Neural progenitor cell (in vitro differentiated cells): Measurements from ENCODE around the gene IRX5. TPM values are rescaled to one million over a fixed set of nuclear protein-coding genes. Genes with fewer than 3 reads are reported as not detected.

ENCODE experiments used
- DNase-seq: peaks from one replicate; pipeline ENCODE4 v3.0.0-alpha.2; 2016; ENCODE audit warnings: low spot score
- H2AFZ ChIP-seq: fragments of 200-600 bp; sonication (generic); replicated peaks from 2 replicates; pipeline ENCODE4 v1.6.1; 2016; ENCODE audit warnings: antibody characterized with exemption
- H3F3A ChIP-seq: fragments of 200-600 bp; sonication (generic); 2 replicates; pipeline ENCODE4 v1.6.1; 2016; ENCODE audit warnings: antibody characterized with exemption, low read depth
- H3K27ac ChIP-seq: fragments of 200-600 bp; sonication (generic); 2 replicates; pipeline ENCODE4 v1.5.1; 2016; ENCODE audit warnings: mild to moderate bottlenecking
- H3K27me3 ChIP-seq: fragments of 200-600 bp; sonication (generic); 2 replicates; pipeline ENCODE4 v1.6.1; 2016; ENCODE audit warnings: mild to moderate bottlenecking, moderate library complexity
- H3K36me3 ChIP-seq: fragments of 200-600 bp; sonication (generic); 2 replicates; pipeline ENCODE4 v1.5.1; 2016
- H3K4me1 ChIP-seq: fragments of 200-600 bp; sonication (generic); 2 replicates; pipeline ENCODE4 v1.6.1; 2016; ENCODE audit warnings: mixed run types
- H3K4me2 ChIP-seq: fragments of 200-600 bp; sonication (generic); 2 replicates; pipeline ENCODE4 v1.6.1; 2016
- H3K4me3 ChIP-seq: fragments of 200-600 bp; sonication (generic); 2 replicates; pipeline ENCODE4 v1.5.1; 2016
- H3K79me2 ChIP-seq: fragments of 200-600 bp; sonication (generic); 2 replicates; pipeline ENCODE4 v1.6.1; 2016; ENCODE audit warnings: low read depth
- H3K9ac ChIP-seq: fragments of 200-600 bp; sonication (generic); 2 replicates; pipeline ENCODE4 v1.6.1; 2016
- H3K9me3 ChIP-seq: fragments of 200-600 bp; sonication (generic); 2 replicates; pipeline ENCODE4 v1.5.1; 2016; ENCODE audit warnings: low read depth
- H4K20me1 ChIP-seq: fragments of 200-600 bp; sonication (generic); 2 replicates; pipeline ENCODE4 v1.6.1; 2016; ENCODE audit warnings: low read depth
- H3K27ac Mint-ChIP-seq: 3 replicates; pipeline ENCODE4 v1.8.0; 2021; ENCODE audit warnings: mixed read lengths
- H3K27me3 Mint-ChIP-seq: 2 replicates; pipeline ENCODE4 v1.8.0; 2022; ENCODE audit warnings: low read depth, mild to moderate bottlenecking, inconsistent platforms, moderate library complexity, mixed read lengths; ENCODE audit not compliant: insufficient read depth
- H3K36me3 Mint-ChIP-seq: 3 replicates; pipeline ENCODE4 v1.8.0; 2021; ENCODE audit warnings: mixed read lengths
- H3K4me1 Mint-ChIP-seq: 3 replicates; pipeline ENCODE4 v1.8.0; 2021; ENCODE audit warnings: mixed read lengths
- H3K4me3 Mint-ChIP-seq: 3 replicates; pipeline ENCODE4 v1.8.0; 2021; ENCODE audit warnings: mild to moderate bottlenecking, moderate library complexity, mixed read lengths
- H3K9me3 Mint-ChIP-seq: 3 replicates; pipeline ENCODE4 v1.8.0; 2020; ENCODE audit warnings: mixed read lengths
- CTCF ChIP-seq: fragments of 200-600 bp; sonication (generic); IDR thresholded peaks from 2 replicates; pipeline ENCODE4 v1.5.1; 2017; ENCODE audit warnings: antibody characterized with exemption, mild to moderate bottlenecking
- EZH2 ChIP-seq: fragments of 200-600 bp; sonication (generic); IDR thresholded peaks from 2 replicates; pipeline ENCODE4 v1.6.1; 2017; ENCODE audit warnings: antibody characterized with exemption, mild to moderate bottlenecking, moderate library complexity
- EZH2phosphoT487 ChIP-seq: fragments of 200-600 bp; sonication (generic); IDR thresholded peaks from 2 replicates; pipeline ENCODE4 v1.6.1; 2017; ENCODE audit warnings: antibody characterized with exemption
- total RNA-seq: library from RNA; depleted of rRNA; stranded (reverse); fragments of >200 nt; gene quantifications from 2 replicates; pipeline ENCODE4 v1.2.3, GENCODE V29; 2015; ENCODE audit warnings: low replicate concordance

Gene IRX5
- total RNA-seq, 1 donor from 2014 or later = 1.6 TPM

GRCh38 chr16:54976651-54977200 is 46.1 kb downstream of the IRX5 start:
- H3K79me2 ChIP-seq = no peaks in the 10 kb centered on the region
- H3K36me3 ChIP-seq = no peaks in the 10 kb centered on the region

GRCh38 chr16:54977211-54977610 is 46.5 kb downstream of the IRX5 start:
- Histone ChIP-seq H3K27ac (no peak overlapping the region), H3K4me3 (no peak overlapping the region), H3K27me3 (no peaks in the 10 kb centered on the region), H3K9ac (no peak overlapping the region), H3F3A (no peaks in the 10 kb centered on the region), H3K9me3 (no peaks in the 10 kb centered on the region), H3K4me1 (no peaks in the 10 kb centered on the region), H2AFZ (no peak overlapping the region), H4K20me1 (no peaks in the 10 kb centered on the region), H3K79me2 (no peaks in the 10 kb centered on the region), H3K4me2 (no peak overlapping the region), H3K36me3 (no peaks in the 10 kb centered on the region)
- no peaks in the 10 kb centered on the region for H3K36me3 Mint-ChIP-seq
- H3K4me1 Mint-ChIP-seq = no peaks in the 10 kb centered on the region
- no peak for DNase-seq
- H3K27me3 Mint-ChIP-seq = peaks cover 5% of the 10 kb centered on the region
- H3K9me3 Mint-ChIP-seq = no peaks in the 10 kb centered on the region
- no peak overlapping the region for H3K4me3 Mint-ChIP-seq
- no peak overlapping the region for H3K27ac Mint-ChIP-seq
- no peak for TF ChIP-seq EZH2phosphoT487
- no peak for TF ChIP-seq EZH2
- TF ChIP-seq CTCF = no peak

More at GRCh38 chr16:54976651-54977200, 46.1 kb downstream of the IRX5 start:
- H2AFZ ChIP-seq = no peak overlapping the region
- H3K9me3 ChIP-seq = no peaks in the 10 kb centered on the region
- H3K27ac Mint-ChIP-seq = no peak overlapping the region
- no peaks in the 10 kb centered on the region for H3F3A ChIP-seq
- no peaks in the 10 kb centered on the region for H4K20me1 ChIP-seq
- no peak overlapping the region for H3K27ac ChIP-seq
- no peaks in the 10 kb centered on the region for H3K9me3 Mint-ChIP-seq
- no peak overlapping the region for H3K9ac ChIP-seq
- H3K4me2 ChIP-seq = no peak overlapping the region
- no peaks in the 10 kb centered on the region for H3K4me1 Mint-ChIP-seq
- TF ChIP-seq EZH2phosphoT487 (no peak), CTCF (no peak), EZH2 (no peak)
- no peaks in the 10 kb centered on the region for H3K4me1 ChIP-seq
- H3K27me3 Mint-ChIP-seq = peaks cover 5% of the 10 kb centered on the region
- H3K4me3 ChIP-seq = no peak overlapping the region
- no peak for DNase-seq
- H3K27me3 ChIP-seq = no peaks in the 10 kb centered on the region
- H3K36me3 Mint-ChIP-seq = no peaks in the 10 kb centered on the region
- H3K4me3 Mint-ChIP-seq = no peak overlapping the region

GRCh38 chr16:54980821-54981220 is 50.2 kb downstream of the IRX5 start:
- no peak overlapping the region for H3K9ac ChIP-seq
- no peaks in the 10 kb centered on the region for H3K36me3 ChIP-seq
- H3K27me3 ChIP-seq = no peaks in the 10 kb centered on the region
- DNase-seq = no peak
- no peak overlapping the region for H2AFZ ChIP-seq
- H3F3A ChIP-seq = peaks cover 1% of the 10 kb centered on the region
- H3K4me1 Mint-ChIP-seq = no peaks in the 10 kb centered on the region
- no peaks in the 10 kb centered on the region for H3K9me3 Mint-ChIP-seq
- no peaks in the 10 kb centered on the region for H3K36me3 Mint-ChIP-seq
- H3K4me3 ChIP-seq = no peak overlapping the region
- no peak overlapping the region for H3K4me2 ChIP-seq
- H3K79me2 ChIP-seq = no peaks in the 10 kb centered on the region
- peaks cover 9% of the 10 kb centered on the region for H3K4me1 ChIP-seq
- no peak overlapping the region for H3K4me3 Mint-ChIP-seq
- TF ChIP-seq EZH2 = no peak
- TF ChIP-seq CTCF = no peak
- TF ChIP-seq EZH2phosphoT487 = no peak
- no peak overlapping the region for H3K27ac ChIP-seq
- no peak overlapping the region for H3K27ac Mint-ChIP-seq
- no peaks in the 10 kb centered on the region for H3K27me3 Mint-ChIP-seq
- no peaks in the 10 kb centered on the region for H4K20me1 ChIP-seq
- no peaks in the 10 kb centered on the region for H3K9me3 ChIP-seq
